Stimulated activated naive CD4-positive, alpha-beta T cell (primary cell): ENCODE measurements around the gene DNALI1.
"Not testable (repeated sequence)": the region's sequence is repeated elsewhere in the genome, so short reads cannot be mapped to it uniquely, and the experiment has no call there.

Source experiments
- DNase-seq, 6 experiments: peaks; one replicate each; lab custom pipeline; 2025; lab: John Stamatoyannopoulos, UW

Gene DNALI1

GRCh38 chr1:37556712-37557196 is at the start of gene DNALI1:
Gene DNALI1 (plus strand): TSS chr1:37556940. CDS start chr1:37556995, 55 bp downstream.
- DNase-seq = peak in 1 of 6 experiments; percentile 8

- no peak for DNase-seq
Observed at GRCh38 chr1:37509181-37509580, 47.6 kb upstream of the DNALI1 start.

- peak; percentile 6 to 40 (median 28) for DNase-seq
Observed at GRCh38 chr1:37513795-37514349, 42.9 kb upstream of the DNALI1 start.

- DNase-seq = peak; percentile 74 to 90 (median 80)
Observed at GRCh38 chr1:37514350-37515184, 42.2 kb upstream of the DNALI1 start, which contains the start of gene MEAF6. Gene MEAF6 (minus strand): TSS chr1:37514766. CDS start chr1:37514746, 20 bp downstream.

GRCh38 chr1:37515185-37516034 is 41.3 kb upstream of the DNALI1 start:
- DNase-seq = no peak

GRCh38 chr1:37517569-37517968 is 39.2 kb upstream of the DNALI1 start:
- no peak for DNase-seq

GRCh38 chr1:37518241-37518640 is 38.5 kb upstream of the DNALI1 start:
- DNase-seq = not testable (repeated sequence)

- peak; percentile 20 to 58 (median 44) for DNase-seq
Observed at GRCh38 chr1:37518929-37519328, 37.8 kb upstream of the DNALI1 start.

- DNase-seq = peak in 1 of 6 experiments; percentile 4
Observed at GRCh38 chr1:37519613-37520012, 37.1 kb upstream of the DNALI1 start.

- DNase-seq = not testable (repeated sequence)
Observed at GRCh38 chr1:37529888-37530287, 26.9 kb upstream of the DNALI1 start.

GRCh38 chr1:37532418-37533156 is 24.2 kb upstream of the DNALI1 start:
- not testable (repeated sequence) for DNase-seq

- DNase-seq = no peak
Observed at GRCh38 chr1:37533317-37534093, 23.2 kb upstream of the DNALI1 start.

GRCh38 chr1:37537378-37537777 is 19.4 kb upstream of the DNALI1 start:
- no peak for DNase-seq

GRCh38 chr1:37539154-37539553 is 17.6 kb upstream of the DNALI1 start:
- not testable (repeated sequence) for DNase-seq

GRCh38 chr1:37540036-37540785 is 16.5 kb upstream of the DNALI1 start:
- no peak for DNase-seq

GRCh38 chr1:37544530-37544929 is 12.2 kb upstream of the DNALI1 start:
- DNase-seq = no peak

GRCh38 chr1:37545019-37545418 is 11.7 kb upstream of the DNALI1 start:
- no peak for DNase-seq

- DNase-seq = no peak
Observed at GRCh38 chr1:37549341-37549740, 7.4 kb upstream of the DNALI1 start.

- no peak for DNase-seq
Observed at GRCh38 chr1:37553598-37553926, 3.2 kb upstream of the DNALI1 start.
